CD4-positive, alpha-beta T cell (primary cell): ENCODE data around the gene COL4A6. TPM values are rescaled to one million over a fixed set of nuclear protein-coding genes. Genes with fewer than 3 reads are reported as not detected.
A peak's percentile ranks its signal among the peaks of the same experiment; 100 is the strongest.

ENCODE experiments used
- ATAC-seq: fragments of 200-7000 bp; cut with Tn5 transposase; one replicate; pipeline ENCODE4 v1.10.0; 2022; ENCODE audit warnings: mild to moderate bottlenecking; ENCODE audit not compliant: poor library complexity
- CTCF ChIA-PET: fragments of 350-600 bp; sonication (Branson Sonifier 250); formaldehyde crosslinking; loops from one replicate; lab custom pipeline; 2021; ENCODE audit warnings: antibody characterized with exemption, inconsistent platforms; lab: Charles Lee
- POLR2A ChIA-PET: fragments of 350-600 bp; sonication (Branson Sonifier 250); formaldehyde crosslinking; loops from one replicate; lab custom pipeline; 2021; ENCODE audit warnings: antibody characterized with exemption, inconsistent platforms; lab: Charles Lee
- DNase-seq, 14 experiments: peaks; one replicate each; pipeline ENCODE4 v3.0.0-alpha.2; 2013 to 2020; ENCODE audit warnings: mixed read lengths in 2 of 14
- H3K27ac ChIP-seq, 2 donors: one replicate each; pipeline versions ENCODE4 v1.5.1 to v1.7.0; 2013; ENCODE audit warnings: low read length in 2 of 2, low read depth in 1 of 2, mild to moderate bottlenecking in 1 of 2
- H3K27me3 ChIP-seq, 2 experiments: 1 replicate in 1 of 2; 2 replicates in 1 of 2; pipeline versions ENCODE4 v1.6.1 to v1.7.0; 2013; ENCODE audit warnings: low read length in 2 of 2, control low read depth in 1 of 2, mild to moderate bottlenecking in 1 of 2, moderate library complexity in 1 of 2; ENCODE audit not compliant: insufficient read depth in 2 of 2, control insufficient read depth in 1 of 2
- H3K36me3 ChIP-seq: one replicate; pipeline ENCODE4 v1.6.1; 2013; ENCODE audit warnings: low read length, control low read depth; ENCODE audit not compliant: insufficient read depth
- H3K4me1 ChIP-seq: one replicate; pipeline ENCODE4 v1.6.1; 2013; ENCODE audit warnings: low read length, control low read depth; ENCODE audit not compliant: insufficient read depth
- H3K4me3 ChIP-seq: one replicate; pipeline ENCODE4 v1.5.1; 2013; ENCODE audit warnings: mild to moderate bottlenecking, low read length, moderate library complexity
- H3K9me3 ChIP-seq, 2 experiments: 1 replicate in 1 of 2; 2 replicates in 1 of 2; pipeline versions ENCODE4 v1.6.1 to v1.7.0; 2013; ENCODE audit warnings: low read length in 2 of 2, mild to moderate bottlenecking in 2 of 2, control low read depth in 1 of 2, moderate library complexity in 1 of 2; ENCODE audit not compliant: control insufficient read depth in 1 of 2, insufficient read depth in 1 of 2
- H3K27ac Mint-ChIP-seq: one replicate; pipeline ENCODE4 v1.8.0; 2020; ENCODE audit warnings: mixed read lengths
- H3K27me3 Mint-ChIP-seq: one replicate; pipeline ENCODE4 v1.8.0; 2021; ENCODE audit warnings: mixed read lengths
- H3K36me3 Mint-ChIP-seq: one replicate; pipeline ENCODE4 v1.8.0; 2021; ENCODE audit warnings: low read depth, mixed read lengths
- H3K4me1 Mint-ChIP-seq: one replicate; pipeline ENCODE4 v1.8.0; 2021; ENCODE audit warnings: low read depth, mixed read lengths
- H3K4me3 Mint-ChIP-seq: one replicate; pipeline ENCODE4 v1.8.0; 2020; ENCODE audit warnings: mild to moderate bottlenecking, mixed read lengths
- H3K9me3 Mint-ChIP-seq: one replicate; pipeline ENCODE4 v1.8.0; 2020; ENCODE audit warnings: mixed read lengths
- CTCF ChIP-seq: fragments of 200-600 bp; IDR thresholded peaks from one replicate; pipeline ENCODE4 v1.8.0; 2022; ENCODE audit warnings: antibody characterized with exemption, mild to moderate bottlenecking
- intact Hi-C, 2 experiments: fragments of 100-400 bp; cut with DNase I in 1 of 2; cut with micrococcal nuclease in 1 of 2; formaldehyde crosslinking; loops; one replicate each; pipeline versions ENCODE4 v1.15.1 to v1.9.0; 2023 to 2025; cut with DNase I, micrococcal nuclease
- total RNA-seq, 174 experiments: library from RNA in 2 of 174; stranded (reverse) in 2 of 174; gene quantifications; one replicate each; pipeline ENCODE4 v1.2.3 and lab custom pipeline; 2021 to 2026

Gene COL4A6
- total RNA-seq, 2 experiments from 2014 or later: not detected

- intact Hi-C loops: no loop called here
- TF ChIP-seq CTCF: no peak
- DNase-seq (no peak), ATAC-seq (no peak)
- H3K4me1 ChIP-seq: no peaks in the 10 kb centered on the region
- H3K27me3 ChIP-seq: peaks cover 0 to 3% of the 10 kb centered on the region in 2 experiments
- Mint-ChIP-seq H3K4me1 (no peaks in the 10 kb centered on the region), H3K36me3 (no peaks in the 10 kb centered on the region), H3K9me3 (no peaks in the 10 kb centered on the region), H3K27ac (no peak overlapping the region), H3K27me3 (no peaks in the 10 kb centered on the region), H3K4me3 (no peak overlapping the region)
- ChIA-PET POLR2A (no interaction called here), CTCF (no interaction called here)
- H3K4me3 ChIP-seq: no peak overlapping the region
- no peak overlapping the region for H3K27ac ChIP-seq
- no peaks in the 10 kb centered on the region for H3K9me3 ChIP-seq
- H3K36me3 ChIP-seq: no peaks in the 10 kb centered on the region
Measured at GRCh38 chrX:108304757-108305156, 133.5 kb downstream of the COL4A6 start.

DNA sequence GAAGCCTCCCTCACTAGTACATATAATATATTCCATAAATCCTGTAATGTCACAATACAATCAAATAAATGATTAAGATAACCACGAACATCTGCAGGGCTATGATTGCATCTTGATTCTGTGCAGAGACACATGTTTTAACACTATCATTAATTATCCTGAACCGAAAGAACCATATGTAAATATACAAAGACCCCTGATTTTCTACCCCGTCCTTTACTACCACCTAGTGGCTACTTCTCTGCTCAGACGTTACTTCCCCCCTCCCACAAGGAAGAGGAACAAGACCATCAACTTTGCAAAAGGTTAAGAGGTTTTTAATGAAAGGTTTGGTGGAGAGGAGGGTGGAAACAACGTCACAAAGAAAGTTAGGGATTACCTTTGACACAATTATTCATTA is 134.0 kb downstream of the COL4A6 start:
- H3K36me3 ChIP-seq: no peaks in the 10 kb centered on the region
- H3K4me1 ChIP-seq: no peaks in the 10 kb centered on the region
- peaks cover 0 to 3% of the 10 kb centered on the region in 2 experiments for H3K27me3 ChIP-seq
- Mint-ChIP-seq H3K27ac (no peak overlapping the region), H3K9me3 (no peaks in the 10 kb centered on the region), H3K36me3 (no peaks in the 10 kb centered on the region), H3K27me3 (no peaks in the 10 kb centered on the region), H3K4me3 (no peak overlapping the region), H3K4me1 (no peaks in the 10 kb centered on the region)
- ATAC-seq (no peak), DNase-seq (peak in 1 of 14 experiments; percentile 0)
- no peak for TF ChIP-seq CTCF
- ChIA-PET POLR2A (no interaction called here), CTCF (no interaction called here)
- H3K9me3 ChIP-seq: no peaks in the 10 kb centered on the region
- no peak overlapping the region for H3K4me3 ChIP-seq
- intact Hi-C loops: no loop called here
- no peak overlapping the region for H3K27ac ChIP-seq

GRCh38 chrX:108303682-108304081 is 134.5 kb downstream of the COL4A6 start:
- Histone ChIP-seq H3K27ac (no peak overlapping the region), H3K36me3 (no peaks in the 10 kb centered on the region), H3K27me3 (peaks cover 0 to 3% of the 10 kb centered on the region in 2 experiments), H3K4me3 (no peak overlapping the region), H3K4me1 (no peaks in the 10 kb centered on the region), H3K9me3 (no peaks in the 10 kb centered on the region)
- TF ChIP-seq CTCF: no peak
- H3K4me3 Mint-ChIP-seq: no peak overlapping the region
- H3K36me3 Mint-ChIP-seq: no peaks in the 10 kb centered on the region
- intact Hi-C loops: no loop called here
- no peaks in the 10 kb centered on the region for H3K4me1 Mint-ChIP-seq
- H3K27ac Mint-ChIP-seq: no peak overlapping the region
- no peak for DNase-seq
- H3K9me3 Mint-ChIP-seq: no peaks in the 10 kb centered on the region
- POLR2A ChIA-PET: no interaction called here
- H3K27me3 Mint-ChIP-seq: no peaks in the 10 kb centered on the region
- no peak for ATAC-seq
- CTCF ChIA-PET: no interaction called here
